Measurements from ENCODE around the gene TATDN2.

The TATDN2 gene

GRCh38 chr3:10328460-10329071 is 80.3 kb downstream of the TATDN2 start:
- no peak for ATAC-seq
- TF ChIP-seq CREB5 (CRISPR knock-in tag; IDR thresholded peaks at IDR 0.05; ENCODE audit: low read depth): no peak
- TF ChIP-seq RARB (CRISPR knock-in tag; IDR thresholded peaks at IDR 0.05): no peak
- no peak for TF ChIP-seq ZNF565 (CRISPR knock-in tag; conservative IDR thresholded peaks at IDR 0.05; ENCODE audit: low read depth)
- TF ChIP-seq OSR1 (CRISPR knock-in tag; IDR thresholded peaks at IDR 0.05): no peak
- no peak for TF ChIP-seq SNAI2 (CRISPR knock-in tag; IDR thresholded peaks at IDR 0.05)
- no peak for TF ChIP-seq TOX (CRISPR knock-in tag; IDR thresholded peaks at IDR 0.05; ENCODE audit: borderline replicate concordance)
- TF ChIP-seq PPARA (CRISPR knock-in tag; IDR thresholded peaks at IDR 0.05; ENCODE audit: borderline replicate concordance): no peak
- no peak for TF ChIP-seq ZNF8 (CRISPR knock-in tag; IDR thresholded peaks at IDR 0.05)
- TF ChIP-seq ZC3H10 (CRISPR knock-in tag; IDR thresholded peaks at IDR 0.05): no peak
- TF ChIP-seq ZNF70 (CRISPR knock-in tag; IDR thresholded peaks at IDR 0.05): no peak
- TF ChIP-seq TSHZ2 (CRISPR knock-in tag; IDR thresholded peaks at IDR 0.05): no peak
- no peak for TF ChIP-seq POU6F1 (CRISPR knock-in tag; IDR thresholded peaks at IDR 0.05; ENCODE audit: borderline replicate concordance, low read depth)
- TF ChIP-seq CSRNP3 (CRISPR knock-in tag; IDR thresholded peaks at IDR 0.05): no peak
- no peak for TF ChIP-seq ESRRG (CRISPR knock-in tag; IDR thresholded peaks at IDR 0.05)
- TF ChIP-seq TCF4 (CRISPR knock-in tag; IDR thresholded peaks at IDR 0.05; ENCODE audit: borderline replicate concordance): no peak
- TF ChIP-seq ZFP30 (CRISPR knock-in tag; IDR thresholded peaks at IDR 0.05): no peak
- TF ChIP-seq PATZ1 (CRISPR knock-in tag; IDR thresholded peaks at IDR 0.05; ENCODE audit: borderline replicate concordance): no peak
- no peak for TF ChIP-seq CSDC2 (CRISPR knock-in tag; IDR thresholded peaks at IDR 0.05)

GRCh38 chr3:10329495-10330015 is 81.3 kb downstream of the TATDN2 start:
- TF ChIP-seq ZNF565 (CRISPR knock-in tag; conservative IDR thresholded peaks at IDR 0.05; ENCODE audit: low read depth): no peak
- no peak for TF ChIP-seq ZNF8 (CRISPR knock-in tag; IDR thresholded peaks at IDR 0.05)
- ATAC-seq: no peak

GRCh38 chr3:10330319-10330718 is 82.1 kb downstream of the TATDN2 start:
- no peak for TF ChIP-seq ESRRG (CRISPR knock-in tag; IDR thresholded peaks at IDR 0.05)
- no peak for ATAC-seq

Data from SK-N-SH treated with all-trans-retinoic acid at 6 μM for 48 hours (cell line).